Mammary epithelial cell (primary cell): ENCODE data around the gene ACOT4.

Source experiments
- CTCF ChIP-seq, 2 donors: IDR thresholded peaks in 1 of 2; conservative IDR thresholded peaks in 1 of 2; 2 replicates each; pipeline ENCODE4 v1.5.1; 2011 to 2012; ENCODE audit warnings: inconsistent platforms in 2 of 2, low read length in 2 of 2, mild to moderate bottlenecking in 2 of 2, control low read depth in 1 of 2, low read depth in 1 of 2; ENCODE audit not compliant: insufficient read depth in 1 of 2; ENCODE audit errors: extremely low read depth in 1 of 2
- EZH2 ChIP-seq: IDR thresholded peaks from 2 replicates; pipeline ENCODE4 v1.6.1; 2012; ENCODE audit warnings: low read length, inconsistent platforms, borderline replicate concordance

GRCh38 chr14:73640796-73641365 lies 49.2 kb downstream of the ACOT4 start:
- TF ChIP-seq CTCF (conservative IDR thresholded peaks at IDR 0.05 in 1 of 2, IDR thresholded peaks at IDR 0.05 in 1 of 2; ENCODE audit: extremely low read depth in 1 of 2, insufficient read depth in 1 of 2, low read depth in 1 of 2, low read length in 2 of 2): no peak
- TF ChIP-seq EZH2: no peak
